ENCODE data around the gene SECISBP2L.

The SECISBP2L gene

DNA sequence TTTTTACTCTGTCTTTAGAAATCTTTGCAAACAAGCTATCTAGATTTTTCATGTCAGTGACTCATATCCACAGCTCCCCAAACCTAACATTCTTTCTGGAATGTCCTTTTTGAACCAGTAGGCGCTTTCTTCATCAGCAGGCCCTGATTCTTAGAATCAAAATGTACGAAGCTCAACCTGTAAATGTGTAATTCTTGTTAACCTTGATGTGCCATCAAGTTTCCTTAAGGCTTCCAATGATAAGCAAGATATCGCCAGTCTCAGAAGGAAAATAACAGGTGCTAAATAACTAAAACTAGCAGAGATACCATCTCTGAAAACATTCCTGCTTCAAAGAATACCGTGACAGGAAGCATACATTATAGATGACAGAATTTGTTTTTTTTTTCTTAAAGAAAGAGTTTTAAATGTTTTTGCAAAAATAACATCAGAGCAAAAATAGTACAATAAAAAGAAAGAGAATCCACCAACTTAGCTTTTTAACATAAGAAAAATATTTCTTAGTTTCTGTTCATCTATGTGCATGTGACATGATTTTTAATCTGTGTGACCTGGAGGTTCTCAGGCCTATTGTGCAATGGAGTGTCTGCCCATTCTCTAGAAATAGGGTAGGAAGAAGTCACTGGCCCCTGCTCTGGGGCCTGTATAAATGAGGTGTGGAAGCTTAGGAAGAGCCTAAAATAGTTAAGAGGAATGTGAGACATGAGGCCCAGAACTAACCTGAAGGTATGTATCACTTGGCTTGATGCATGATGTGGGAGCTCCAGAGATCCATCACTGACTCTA lies 14.7 kb upstream of the SECISBP2L start:
- H3K4me3 ChIP-seq (ENCODE audit: low read depth, low read length), result no peak overlapping the region

DNA sequence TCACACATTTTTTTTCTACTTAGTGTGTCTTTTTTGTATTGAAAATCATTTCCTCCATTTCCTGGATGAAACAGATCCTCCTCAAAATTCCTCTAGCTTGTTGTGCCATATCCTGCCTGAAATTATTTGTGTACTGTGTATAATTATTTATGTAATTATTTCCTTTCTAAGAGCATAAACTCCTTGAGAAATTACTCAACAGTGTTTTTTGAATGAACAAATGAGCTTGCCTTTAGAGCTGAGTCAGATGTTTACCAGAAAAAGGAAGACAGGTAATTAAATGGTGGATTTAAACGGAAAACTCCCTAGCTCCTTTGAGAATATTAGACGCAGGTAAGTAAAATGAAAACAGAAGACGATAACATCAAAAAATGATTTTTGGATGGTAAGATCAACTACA lies 13.2 kb upstream of the SECISBP2L start:
- no peak overlapping the region for H3K4me3 ChIP-seq (ENCODE audit: low read depth, low read length)

DNA sequence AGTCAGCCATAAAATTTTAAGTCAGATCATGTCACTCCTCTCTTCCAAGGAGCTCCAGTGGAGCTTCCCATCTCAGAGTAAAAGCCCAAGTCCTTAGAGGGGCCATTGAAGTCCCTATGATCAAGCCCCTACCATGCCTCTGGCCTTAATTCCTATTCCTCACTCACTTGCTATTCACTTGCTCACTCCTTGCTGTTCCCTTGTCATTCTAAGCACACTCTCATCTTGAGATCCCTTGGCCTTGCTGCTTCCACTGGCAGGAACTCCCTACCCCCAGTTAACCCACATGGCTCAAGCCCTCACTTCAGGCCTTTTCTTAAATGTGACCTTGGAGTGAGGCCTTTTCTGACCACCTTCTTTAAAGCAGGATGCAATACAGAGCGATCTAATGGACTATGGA lies 12.3 kb upstream of the SECISBP2L start:
- no peak overlapping the region for H3K4me3 ChIP-seq (ENCODE audit: low read depth, low read length)

DNA sequence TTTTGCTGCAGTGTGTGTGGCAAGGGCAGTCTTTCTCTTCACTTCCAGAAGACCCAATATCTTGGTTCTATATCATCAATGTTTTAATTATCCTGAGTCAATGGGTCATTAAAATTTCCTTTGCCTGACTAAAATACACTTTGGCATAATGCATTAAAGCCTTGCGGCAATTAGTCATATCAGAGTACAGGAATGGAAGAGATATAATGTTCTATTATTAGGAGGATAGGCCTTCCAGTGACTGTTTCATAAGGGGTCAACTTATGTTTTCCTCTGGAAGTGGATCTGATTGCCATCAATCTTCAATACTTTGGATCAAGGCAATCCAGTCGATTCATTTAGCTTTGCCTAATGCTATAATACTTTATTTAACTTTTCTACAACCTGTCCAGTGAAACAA lies 9.4 kb upstream of the SECISBP2L start:
- no peak overlapping the region for H3K4me3 ChIP-seq (ENCODE audit: low read depth, low read length)

DNA sequence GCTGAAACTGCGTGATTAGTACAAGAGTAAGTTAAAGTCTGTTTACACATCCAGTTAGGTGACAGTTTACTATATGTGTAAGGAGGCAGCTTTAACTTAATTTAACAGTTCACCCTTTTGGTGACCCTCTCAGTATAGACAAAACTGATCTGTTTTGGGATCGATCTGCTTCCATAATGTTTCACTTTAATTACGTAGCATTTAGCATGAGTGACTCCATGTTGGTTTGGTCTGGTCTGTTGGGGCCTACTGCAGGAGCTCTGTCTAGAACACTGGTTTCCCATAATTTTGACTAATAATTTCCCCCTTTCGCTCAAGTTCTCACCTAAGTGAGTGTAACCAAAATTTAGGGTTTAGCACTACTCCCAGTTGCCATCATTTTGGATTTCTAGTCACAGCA lies 6.4 kb upstream of the SECISBP2L start:
- no peak overlapping the region for H3K4me3 ChIP-seq (ENCODE audit: low read depth, low read length)

DNA sequence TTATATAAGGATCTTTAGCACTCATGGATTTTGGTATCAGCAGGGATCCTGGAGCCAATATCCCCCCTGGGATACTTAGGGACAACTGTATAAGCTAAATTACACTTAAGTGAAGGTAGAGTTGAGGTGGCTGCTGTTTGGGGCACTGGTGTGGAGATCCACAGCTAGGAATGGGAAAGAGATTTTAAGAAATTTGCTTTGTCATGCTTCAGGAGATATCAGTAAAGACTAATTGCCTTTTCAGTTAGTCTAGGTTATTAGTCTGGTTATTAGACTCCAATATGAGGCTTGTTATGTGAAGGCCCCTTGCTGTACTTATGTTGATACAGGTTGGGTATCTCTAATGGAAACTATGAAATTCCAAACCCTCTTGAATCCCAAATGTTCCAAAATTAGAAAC lies 1.2 kb upstream of the SECISBP2L start:
- H3K4me3 ChIP-seq (ENCODE audit: low read depth, low read length), result no peak overlapping the region

DNA sequence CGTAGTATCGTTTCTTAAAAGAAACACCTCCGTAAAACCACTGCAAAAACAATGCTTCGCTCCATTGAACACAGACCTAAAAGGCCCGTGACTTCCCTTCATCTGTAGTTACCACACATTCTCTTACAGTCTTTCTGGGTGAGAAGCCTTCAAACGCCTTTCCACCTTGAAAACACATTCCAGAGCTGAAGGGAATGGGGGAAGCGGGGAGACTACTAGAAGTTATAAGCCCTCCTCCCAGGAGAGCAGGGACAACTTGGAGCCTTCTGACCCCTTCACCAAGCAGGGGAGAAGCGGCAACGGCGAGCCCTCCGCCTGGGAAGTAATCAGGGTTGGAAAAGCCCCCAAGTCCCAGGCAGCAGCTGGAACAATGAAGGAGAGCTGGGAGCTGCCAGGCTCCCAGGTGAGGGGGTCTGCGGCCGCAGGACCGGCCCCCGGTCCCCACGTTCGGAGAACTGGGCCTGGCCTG lies 461 bp downstream of the SECISBP2L start:
- H3K4me3 ChIP-seq (ENCODE audit: low read depth, low read length), result peak overlapping the region; percentile 92

DNA sequence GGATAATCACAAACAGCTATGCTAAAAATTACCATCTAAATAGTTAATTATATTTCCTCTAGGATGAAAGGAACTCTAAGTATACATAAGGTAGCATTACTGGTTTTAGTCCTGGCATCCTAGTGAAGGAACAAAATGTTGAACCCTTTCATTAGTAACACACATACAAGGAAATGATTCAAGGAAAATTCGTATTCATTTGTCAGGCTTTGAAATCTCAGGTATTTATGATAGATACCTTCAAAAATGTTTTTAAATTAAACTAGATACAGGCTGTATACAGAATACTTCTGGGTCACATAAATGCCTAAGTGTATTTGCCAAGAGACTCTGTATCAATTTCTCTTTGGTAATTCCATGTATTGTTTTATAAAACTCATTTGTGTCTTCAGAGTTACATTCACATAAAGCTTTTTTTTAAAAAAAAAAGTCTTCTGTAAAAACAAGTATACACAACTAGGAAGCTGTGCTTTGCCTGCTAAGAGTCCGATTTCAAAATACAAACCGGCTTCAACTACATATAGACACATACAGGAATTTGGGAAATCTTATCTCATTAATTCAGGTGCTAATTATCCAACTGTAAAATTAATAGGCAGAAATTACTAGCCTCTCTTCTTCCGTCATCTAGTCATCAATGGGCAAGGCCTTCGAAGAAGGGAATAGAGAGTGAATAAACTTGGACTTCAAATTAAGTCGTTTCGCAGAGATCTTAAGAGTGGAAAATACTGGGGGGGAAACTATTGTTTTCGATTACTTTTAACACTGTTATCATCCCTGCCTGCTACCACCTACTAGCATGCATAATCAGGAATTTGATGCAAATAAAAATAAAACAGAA lies 1.3 kb downstream of the SECISBP2L start:
- peak overlapping the region; percentile 92 for H3K4me3 ChIP-seq (ENCODE audit: low read depth, low read length)

DNA sequence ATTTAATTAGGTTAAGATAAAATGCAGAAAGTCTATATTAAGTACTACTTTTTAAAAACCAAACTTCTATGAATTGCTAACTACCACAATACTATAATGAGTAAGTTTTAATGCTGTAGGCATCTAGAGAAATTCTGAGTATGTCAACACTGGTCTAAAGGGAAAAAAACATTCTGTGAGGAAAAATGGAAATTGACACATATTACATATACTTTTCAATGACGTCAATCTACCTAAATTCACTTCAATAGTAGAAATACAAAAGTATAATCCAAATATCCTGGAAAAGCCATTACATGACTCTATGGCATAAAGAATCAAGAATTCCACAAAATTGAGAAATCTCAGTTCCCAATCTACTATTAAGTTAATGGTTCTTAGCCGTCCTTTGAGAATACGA lies 2.2 kb downstream of the SECISBP2L start:
- H3K4me3 ChIP-seq (ENCODE audit: low read depth, low read length), result no peak overlapping the region

DNA sequence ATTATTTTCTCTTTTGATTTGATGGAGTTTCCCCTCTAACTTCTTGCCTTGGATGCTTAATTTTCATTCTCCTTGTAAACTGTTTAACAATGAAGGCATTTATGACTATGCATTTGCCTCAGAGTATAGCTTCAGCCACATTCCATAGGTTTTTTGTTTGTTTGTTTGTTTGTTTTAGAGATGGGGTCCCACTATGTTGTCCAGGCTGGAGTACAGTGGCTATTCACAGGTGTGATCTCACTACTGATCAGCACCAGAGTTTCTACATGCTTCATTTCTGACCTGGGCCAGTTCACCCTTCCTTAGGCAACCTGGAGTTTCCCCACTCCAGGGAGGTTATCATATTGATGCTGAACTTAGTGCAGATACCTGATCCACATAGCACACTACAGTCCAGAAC lies 4.1 kb downstream of the SECISBP2L start:
- no peak overlapping the region for H3K4me3 ChIP-seq (ENCODE audit: low read depth, low read length)

DNA sequence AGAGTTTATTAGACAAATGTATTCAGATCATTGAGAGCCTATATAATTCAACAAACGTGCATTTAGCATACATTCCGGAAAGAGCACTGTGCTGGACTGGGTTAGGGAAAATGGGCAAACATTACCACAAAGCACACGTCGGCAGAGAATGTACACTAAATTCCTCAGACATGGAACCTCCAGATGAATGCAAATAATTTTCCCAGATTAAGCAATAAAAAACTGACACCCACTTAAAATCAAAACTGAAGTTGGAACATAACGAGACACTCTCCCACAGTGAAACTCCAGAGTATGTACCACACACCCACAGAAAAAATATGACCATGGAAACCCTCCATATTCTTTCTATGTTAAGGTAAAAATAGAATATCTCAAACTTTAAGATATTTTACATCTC lies 4.8 kb downstream of the SECISBP2L start:
- no peak overlapping the region for H3K4me3 ChIP-seq (ENCODE audit: low read depth, low read length)

DNA sequence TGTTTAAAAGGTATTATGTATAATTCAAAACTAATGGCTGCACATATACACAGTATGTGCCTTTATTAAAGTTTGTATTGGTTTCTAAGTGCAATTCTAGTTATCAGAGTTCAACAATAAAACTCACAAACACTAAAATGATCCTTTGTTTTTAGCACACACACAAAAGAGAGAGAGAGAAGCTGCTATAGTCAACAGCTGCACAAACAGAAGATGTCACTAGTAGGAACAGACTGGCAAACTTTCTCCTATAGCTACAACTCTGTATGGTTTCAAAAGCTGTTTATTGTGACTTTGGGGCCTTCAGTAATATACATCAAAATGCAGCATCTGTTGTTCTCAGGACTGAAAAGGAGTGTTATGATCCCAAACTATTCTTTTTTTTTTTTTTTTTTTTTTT lies 6.1 kb downstream of the SECISBP2L start:
- H3K4me3 ChIP-seq (ENCODE audit: low read depth, low read length), result no peak overlapping the region

DNA sequence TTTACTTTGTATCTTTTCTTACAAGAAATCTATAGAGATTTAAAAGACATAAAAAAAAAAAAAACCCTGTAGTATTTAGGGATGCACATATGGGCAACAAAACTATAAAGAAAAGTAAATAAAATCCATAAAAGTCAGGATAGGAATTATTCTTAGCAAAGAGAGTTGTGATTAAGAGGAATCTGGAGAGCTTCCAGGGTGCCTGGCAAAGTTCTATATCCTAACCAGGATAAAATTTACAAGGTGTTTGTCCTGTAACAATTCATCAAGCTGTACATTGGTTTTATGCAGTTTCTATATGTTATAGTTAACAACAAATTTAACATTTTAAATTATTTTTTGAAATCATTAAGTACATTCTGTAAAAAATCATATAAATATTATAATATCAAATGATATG lies 7.9 kb downstream of the SECISBP2L start:
- H3K4me3 ChIP-seq (ENCODE audit: low read depth, low read length), result no peak overlapping the region

DNA sequence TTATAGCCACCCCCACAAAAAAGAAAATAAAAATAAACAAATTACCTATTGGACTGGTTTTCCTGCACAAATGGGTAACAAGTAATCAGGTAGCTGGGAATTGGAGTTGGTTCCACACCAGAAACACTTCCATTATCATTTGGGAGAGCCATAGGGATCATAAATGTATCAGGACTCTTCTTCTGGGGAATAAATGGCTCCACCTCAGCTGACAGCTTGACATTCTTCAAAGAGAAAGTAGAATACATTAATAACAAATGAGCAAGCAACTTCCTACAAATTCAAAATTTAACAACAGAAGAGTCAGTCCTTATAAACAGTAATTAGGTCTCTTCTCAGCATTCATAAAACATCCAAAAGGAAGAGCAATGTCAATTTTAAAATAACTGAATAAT lies 8.7 kb downstream of the SECISBP2L start:
- H3K4me3 ChIP-seq (ENCODE audit: low read depth, low read length), result no peak overlapping the region

DNA sequence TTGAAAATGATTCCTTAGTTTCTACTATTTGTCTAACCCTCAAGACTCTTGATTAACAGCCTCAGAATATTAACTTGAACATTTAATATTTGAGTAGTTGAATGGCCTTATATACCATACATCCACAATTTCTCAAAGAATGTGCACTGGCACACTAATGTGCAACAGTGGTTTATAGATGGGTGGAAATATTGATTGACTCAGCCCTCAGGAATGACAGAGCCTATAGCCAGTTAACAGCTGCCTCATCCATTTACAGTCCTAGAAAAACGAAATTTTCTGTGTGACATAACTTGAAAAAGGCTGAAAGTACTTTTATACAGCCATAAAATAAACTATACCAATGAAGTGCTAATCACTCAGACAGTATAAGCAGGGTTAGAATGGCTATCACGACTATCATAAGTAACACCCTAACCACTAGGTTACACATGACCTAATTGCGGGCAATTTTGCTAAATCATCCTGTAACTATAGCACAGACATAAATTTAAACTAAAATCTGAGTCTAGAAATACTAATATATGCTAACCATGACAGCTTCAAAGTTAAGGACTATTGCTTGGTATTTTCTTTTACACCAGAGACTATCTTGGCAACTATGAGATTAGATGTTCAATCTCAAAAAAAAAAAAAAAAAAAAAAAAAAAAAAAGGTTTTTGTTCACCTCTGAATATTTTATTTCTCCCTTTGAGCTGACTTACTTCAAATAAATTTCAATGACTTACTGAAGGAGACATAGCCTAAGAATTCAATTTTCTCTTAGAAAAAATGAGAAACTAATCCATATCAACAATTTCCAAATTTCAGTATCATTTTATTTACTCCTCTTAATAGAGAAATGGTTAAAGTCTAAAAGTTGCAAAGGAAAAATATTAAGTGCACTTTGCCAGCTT lies 9.3 kb downstream of the SECISBP2L start:
- H3K4me3 ChIP-seq (ENCODE audit: low read depth, low read length), result no peak overlapping the region

DNA sequence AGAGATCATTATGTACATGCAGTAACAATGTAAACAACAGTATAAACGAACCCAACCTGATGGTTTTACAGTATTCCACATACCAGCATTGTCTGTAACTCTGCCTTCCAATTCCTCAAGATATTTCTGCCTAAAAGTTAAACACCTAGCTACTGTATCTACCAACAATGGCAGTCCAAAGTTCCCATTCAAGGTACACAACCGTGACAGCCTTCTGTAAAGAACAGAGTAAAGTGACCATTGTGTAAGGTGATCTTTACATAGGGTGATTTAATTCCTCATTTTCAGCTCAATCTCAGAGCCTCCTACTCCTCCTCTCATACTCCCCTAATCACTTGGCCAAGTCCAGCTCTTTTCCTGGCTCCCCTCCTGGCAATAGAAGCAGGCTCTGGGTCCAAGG lies 10.4 kb downstream of the SECISBP2L start:
- H3K4me3 ChIP-seq (ENCODE audit: low read depth, low read length), result no peak overlapping the region

DNA sequence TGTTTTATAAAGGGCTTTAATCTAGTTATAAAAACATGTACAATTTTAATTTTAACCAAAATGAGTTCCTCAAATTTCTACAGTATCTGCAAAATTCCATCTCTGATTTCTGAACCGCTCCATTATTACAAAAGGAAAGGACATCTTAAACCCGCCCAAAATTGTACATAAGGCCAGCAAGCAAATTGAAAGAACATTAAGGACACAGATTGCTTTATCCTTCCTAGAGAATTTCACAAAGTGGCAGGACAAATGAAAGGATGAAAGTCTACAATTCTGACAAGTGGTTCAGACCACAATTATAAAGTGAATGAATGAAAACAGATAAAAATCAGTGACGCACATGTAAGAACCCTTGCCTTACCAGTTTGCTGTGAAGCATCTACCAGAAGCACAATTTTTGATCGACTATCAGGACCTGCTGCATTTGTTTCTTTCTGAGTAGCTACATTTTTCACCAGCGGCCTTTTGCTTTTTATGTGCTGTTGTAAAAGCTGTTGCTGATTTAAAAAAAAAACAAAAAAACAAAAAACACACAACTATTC lies 13.6 kb downstream of the SECISBP2L start:
- no peak overlapping the region for H3K4me3 ChIP-seq (ENCODE audit: low read depth, low read length)

DNA sequence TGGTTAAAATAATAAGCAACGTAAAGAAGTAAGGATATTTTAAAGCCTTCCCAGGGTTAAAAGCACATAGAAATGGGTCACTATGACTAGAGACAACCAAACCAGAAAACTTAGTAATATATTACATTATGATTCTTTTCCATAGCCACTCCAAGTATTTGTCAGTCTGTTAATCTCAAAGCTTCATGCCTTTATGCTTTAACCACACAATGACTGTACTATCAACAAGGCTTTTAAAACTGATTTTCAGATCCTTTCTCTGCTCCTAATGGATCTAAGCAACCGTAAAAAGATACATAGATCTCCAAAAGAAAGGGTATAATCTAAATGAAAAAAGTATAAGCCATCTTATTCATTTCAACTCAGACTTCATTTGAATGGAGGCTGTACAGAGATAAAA lies 14.4 kb downstream of the SECISBP2L start:
- no peak overlapping the region for H3K4me3 ChIP-seq (ENCODE audit: low read depth, low read length)

DNA sequence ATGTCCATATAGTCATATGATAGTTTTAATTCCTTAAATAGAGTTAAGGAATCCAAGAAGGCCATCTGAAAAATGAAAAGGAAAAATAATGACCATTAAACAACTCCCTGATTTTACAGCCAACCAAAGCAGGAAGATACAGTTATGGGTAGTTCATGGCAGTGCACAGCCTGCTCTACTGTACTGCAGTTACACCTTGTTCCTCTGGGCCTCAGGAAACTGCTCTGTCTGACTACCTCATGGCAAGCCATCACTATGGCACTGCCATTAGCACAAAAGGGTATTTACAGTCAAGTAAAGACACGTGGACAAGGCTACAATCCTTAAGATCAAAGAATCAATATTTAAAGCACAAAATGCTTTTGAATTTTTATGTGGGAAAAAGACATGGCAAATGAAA lies 19.5 kb downstream of the SECISBP2L start:
- no peak overlapping the region for H3K4me3 ChIP-seq (ENCODE audit: low read depth, low read length)

DNA sequence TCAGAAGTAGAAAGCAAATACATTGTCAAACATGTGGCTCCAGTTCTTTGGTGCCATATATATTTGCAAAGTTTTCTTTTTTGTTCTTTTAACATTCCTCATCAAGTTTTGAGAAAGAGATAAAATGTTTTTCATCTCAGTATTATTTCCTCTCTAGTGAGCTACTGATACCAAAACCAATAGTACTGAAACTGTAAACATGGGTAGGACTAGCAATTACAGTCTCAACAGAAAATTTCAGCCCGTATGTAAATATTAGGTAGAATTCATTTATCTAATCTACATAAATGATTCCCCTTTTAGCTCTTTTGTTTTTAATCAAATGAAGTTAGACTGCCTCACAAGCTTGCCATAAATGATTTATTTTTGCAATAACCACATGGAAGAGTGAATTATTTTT lies 21.4 kb downstream of the SECISBP2L start:
- no peak overlapping the region for H3K4me3 ChIP-seq (ENCODE audit: low read depth, low read length)

DNA sequence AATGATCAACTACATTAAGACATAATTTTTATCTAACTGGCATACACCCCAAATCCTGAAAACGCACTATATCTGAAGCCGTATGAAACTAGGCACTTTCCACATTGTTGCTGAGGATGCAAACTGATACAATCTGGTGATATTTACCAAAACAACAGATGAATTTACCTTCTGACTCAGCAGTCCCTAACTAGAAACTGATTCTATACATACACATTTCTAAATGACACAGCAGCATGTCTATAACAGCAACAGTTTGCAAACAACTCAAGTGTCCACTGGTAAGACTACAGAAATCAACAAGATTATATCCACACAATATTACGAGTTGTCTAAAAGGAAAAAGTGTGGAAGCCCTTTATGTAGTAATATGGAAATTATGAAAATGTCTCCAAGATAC lies 22.9 kb downstream of the SECISBP2L start:
- no peak overlapping the region for H3K4me3 ChIP-seq (ENCODE audit: low read depth, low read length)

Measured in iPS-11a (cell line).